Measurements from ENCODE around the gene DLG5.

DLG5 gene

DNA sequence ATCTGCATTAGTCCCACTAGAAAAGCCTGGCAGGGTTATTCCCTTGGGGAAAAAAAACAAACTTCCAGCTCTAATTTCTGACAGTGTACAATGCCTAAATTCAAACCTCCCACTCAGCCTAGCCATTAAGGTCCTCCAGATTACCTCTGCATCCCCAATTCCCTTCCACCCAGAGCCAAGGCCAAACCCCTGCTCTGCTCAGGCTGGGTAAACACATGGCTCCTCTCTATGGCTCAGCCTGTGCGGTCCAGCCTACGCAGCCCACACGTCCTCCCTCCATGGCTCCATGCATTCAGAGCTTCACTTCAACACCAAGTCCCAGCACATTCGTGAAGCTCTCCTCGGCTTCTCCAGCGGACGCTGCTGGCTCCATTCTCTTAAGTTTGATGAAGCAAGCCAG is 5.2 kb downstream of the DLG5 start:
- DNase-seq (no peak), ATAC-seq (ENCODE audit: insufficient read depth, low read depth) (no peak)
- peaks cover 76% of the 10 kb centered on the region for H3K79me2 ChIP-seq (ENCODE audit: insufficient read depth, low read length)
- no peaks in the 10 kb centered on the region for H3K27me3 ChIP-seq (ENCODE audit: insufficient read depth, low read length, poor library complexity)
- no peaks in the 10 kb centered on the region for H3K9me3 ChIP-seq (ENCODE audit: insufficient read depth, low read length, severe bottlenecking)
- H4K20me1 ChIP-seq (ENCODE audit: insufficient read depth, low read length): peaks cover 40% of the 10 kb centered on the region
- H3K4me1 ChIP-seq (ENCODE audit: insufficient read depth, low read length): peaks cover 21% of the 10 kb centered on the region
- peaks cover 3% of the 10 kb centered on the region; the same call in 1 of the 2 replicates for H3K36me3 ChIP-seq (ENCODE audit: insufficient read depth, low read length)
- H3K9ac ChIP-seq (ENCODE audit: low read depth, low read length): no peak overlapping the region
- no peak overlapping the region for H3K4me3 ChIP-seq (ENCODE audit: low read depth in 1 of 2, low read length in 2 of 2)
- no peak overlapping the region for H3K27ac ChIP-seq (ENCODE audit: low read length)
- H3K4me2 ChIP-seq (ENCODE audit: insufficient read depth, low read length): no peak overlapping the region
- H2AFZ ChIP-seq (ENCODE audit: low read depth, low read length): no peak overlapping the region
- TF ChIP-seq, protein P1, sequence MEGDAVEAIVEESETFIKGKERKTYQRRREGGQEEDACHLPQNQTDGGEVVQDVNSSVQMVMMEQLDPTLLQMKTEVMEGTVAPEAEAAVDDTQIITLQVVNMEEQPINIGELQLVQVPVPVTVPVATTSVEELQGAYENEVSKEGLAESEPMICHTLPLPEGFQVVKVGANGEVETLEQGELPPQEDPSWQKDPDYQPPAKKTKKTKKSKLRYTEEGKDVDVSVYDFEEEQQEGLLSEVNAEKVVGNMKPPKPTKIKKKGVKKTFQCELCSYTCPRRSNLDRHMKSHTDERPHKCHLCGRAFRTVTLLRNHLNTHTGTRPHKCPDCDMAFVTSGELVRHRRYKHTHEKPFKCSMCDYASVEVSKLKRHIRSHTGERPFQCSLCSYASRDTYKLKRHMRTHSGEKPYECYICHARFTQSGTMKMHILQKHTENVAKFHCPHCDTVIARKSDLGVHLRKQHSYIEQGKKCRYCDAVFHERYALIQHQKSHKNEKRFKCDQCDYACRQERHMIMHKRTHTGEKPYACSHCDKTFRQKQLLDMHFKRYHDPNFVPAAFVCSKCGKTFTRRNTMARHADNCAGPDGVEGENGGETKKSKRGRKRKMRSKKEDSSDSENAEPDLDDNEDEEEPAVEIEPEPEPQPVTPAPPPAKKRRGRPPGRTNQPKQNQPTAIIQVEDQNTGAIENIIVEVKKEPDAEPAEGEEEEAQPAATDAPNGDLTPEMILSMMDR (IDR thresholded peaks at IDR 0.05; ENCODE audit: borderline replicate concordance, extremely low read depth, low read length, poor library complexity, severe bottlenecking): no peak
- TF ChIP-seq EZH2 (IDR thresholded peaks at IDR 0.05; ENCODE audit: borderline replicate concordance, low read depth, low read length, severe bottlenecking): no peak

DNA sequence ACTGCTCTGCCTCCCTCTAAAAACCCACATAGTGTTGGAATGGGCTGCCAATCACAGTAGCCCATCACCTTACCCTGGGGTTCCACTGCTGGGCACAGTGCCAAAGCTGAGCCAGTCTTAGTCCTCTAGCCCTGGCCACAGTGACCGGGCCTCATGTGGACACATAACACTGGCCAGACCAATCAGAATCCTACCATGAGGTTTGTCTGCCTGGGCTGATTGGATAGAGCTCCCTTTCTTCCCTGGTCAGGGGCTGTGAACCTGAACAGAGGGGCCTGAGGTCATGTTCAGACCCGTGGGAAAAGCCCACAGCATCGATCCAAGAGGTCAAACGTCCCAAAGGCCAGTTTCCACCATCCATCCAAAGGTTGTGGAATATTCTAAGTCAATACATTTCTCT is 6.1 kb downstream of the DLG5 start:
- Histone ChIP-seq H2AFZ (ENCODE audit: low read depth, low read length) (no peak overlapping the region), H3K27ac (ENCODE audit: low read length) (no peak overlapping the region), H3K4me1 (ENCODE audit: insufficient read depth, low read length) (peaks cover 14% of the 10 kb centered on the region), H3K36me3 (ENCODE audit: insufficient read depth, low read length) (0 out of 2 replicates have a peak, but pooled peaks cover 3% of the 10 kb centered on the region), H3K4me3 (ENCODE audit: low read depth in 1 of 2, low read length in 2 of 2) (no peak overlapping the region), H3K4me2 (ENCODE audit: insufficient read depth, low read length) (no peak overlapping the region), H3K79me2 (ENCODE audit: insufficient read depth, low read length) (peaks cover 74% of the 10 kb centered on the region), H3K9me3 (ENCODE audit: insufficient read depth, low read length, severe bottlenecking) (no peaks in the 10 kb centered on the region), H3K9ac (ENCODE audit: low read depth, low read length) (no peak overlapping the region), H3K27me3 (ENCODE audit: insufficient read depth, low read length, poor library complexity) (no peaks in the 10 kb centered on the region), H4K20me1 (ENCODE audit: insufficient read depth, low read length) (peaks cover 43% of the 10 kb centered on the region)
- no peak for ATAC-seq (ENCODE audit: insufficient read depth, low read depth)
- TF ChIP-seq, protein P1 (IDR thresholded peaks at IDR 0.05; ENCODE audit: borderline replicate concordance, extremely low read depth, low read length, poor library complexity, severe bottlenecking): no peak
- TF ChIP-seq EZH2 (IDR thresholded peaks at IDR 0.05; ENCODE audit: borderline replicate concordance, low read depth, low read length, severe bottlenecking): no peak
- DNase-seq: no peak

DNA sequence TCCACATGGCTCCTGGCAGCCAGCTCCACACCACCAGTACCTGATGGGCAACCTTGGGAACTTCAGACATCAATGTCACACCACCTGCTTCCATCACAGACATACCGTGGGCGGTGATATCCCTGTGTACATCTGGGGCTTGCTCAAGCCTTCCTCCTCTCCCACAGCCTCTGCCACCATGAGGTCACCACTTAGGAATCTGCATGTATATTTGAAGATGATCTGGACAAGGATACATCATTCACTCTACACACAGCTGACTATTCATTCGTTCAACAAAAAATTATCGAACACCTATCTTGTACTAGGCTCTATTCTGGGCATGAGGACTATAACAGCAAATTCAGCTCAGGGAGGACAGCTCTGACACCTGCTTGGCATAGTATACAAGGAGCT is 6.8 kb downstream of the DLG5 start:
- H2AFZ ChIP-seq (ENCODE audit: low read depth, low read length): no peak overlapping the region
- no peak overlapping the region for H3K4me3 ChIP-seq (ENCODE audit: low read depth in 1 of 2, low read length in 2 of 2)
- H3K4me2 ChIP-seq (ENCODE audit: insufficient read depth, low read length): no peak overlapping the region
- no peaks in the 10 kb centered on the region for H3K27me3 ChIP-seq (ENCODE audit: insufficient read depth, low read length, poor library complexity)
- H3K4me1 ChIP-seq (ENCODE audit: insufficient read depth, low read length): peaks cover 6% of the 10 kb centered on the region
- peaks cover 49% of the 10 kb centered on the region for H4K20me1 ChIP-seq (ENCODE audit: insufficient read depth, low read length)
- 0 out of 2 replicates have a peak, but pooled peaks cover 3% of the 10 kb centered on the region for H3K36me3 ChIP-seq (ENCODE audit: insufficient read depth, low read length)
- DNase-seq (no peak), ATAC-seq (ENCODE audit: insufficient read depth, low read depth) (no peak)
- H3K27ac ChIP-seq (ENCODE audit: low read length): no peak overlapping the region
- peaks cover 72% of the 10 kb centered on the region for H3K79me2 ChIP-seq (ENCODE audit: insufficient read depth, low read length)
- no peak overlapping the region for H3K9ac ChIP-seq (ENCODE audit: low read depth, low read length)
- no peaks in the 10 kb centered on the region for H3K9me3 ChIP-seq (ENCODE audit: insufficient read depth, low read length, severe bottlenecking)
- no peak for TF ChIP-seq EZH2 (IDR thresholded peaks at IDR 0.05; ENCODE audit: borderline replicate concordance, low read depth, low read length, severe bottlenecking)
- TF ChIP-seq, protein P1 (IDR thresholded peaks at IDR 0.05; ENCODE audit: borderline replicate concordance, extremely low read depth, low read length, poor library complexity, severe bottlenecking): no peak
